Measurements from ENCODE around the gene ACSM2B. TPM values are rescaled to one million over a fixed set of nuclear protein-coding genes. Genes with fewer than 3 reads are reported as not detected.
A peak's percentile ranks its signal among the peaks of the same experiment; 100 is the strongest.
"Not testable (repeated sequence)": the region's sequence is repeated elsewhere in the genome, so short reads cannot be mapped to it uniquely, and the experiment has no call there.

Gene ACSM2B
- total and polyA plus RNA-seq, 7 donors, result 0.03 to 0.14 TPM; not detected in 5

DNA sequence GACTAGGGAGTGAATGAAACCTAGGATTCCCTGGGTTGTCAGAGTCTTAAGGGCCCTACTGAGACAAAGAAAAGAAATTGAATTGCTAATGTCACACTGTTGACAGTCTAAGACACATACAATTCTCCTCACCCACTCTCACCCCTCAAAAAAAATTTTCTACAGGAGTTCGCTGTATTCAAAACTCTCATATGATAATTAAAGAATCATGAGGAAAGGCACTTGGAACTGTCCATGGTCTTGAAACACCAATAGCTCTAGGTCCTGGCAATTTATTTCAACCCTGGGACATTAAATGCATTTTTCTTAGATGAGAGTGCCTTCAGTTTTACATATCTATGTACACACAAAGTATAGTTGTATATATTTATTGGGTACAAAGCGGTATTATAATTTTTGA lies 20.5 kb downstream of the ACSM2B start:
- H3K4me3 ChIP-seq; intact Hi-C loops (cut with DNase I); H3K27me3 ChIP-seq; H3K27ac ChIP-seq; H3K9me3 ChIP-seq; DNase-seq; H3K4me1 ChIP-seq; H3K36me3 ChIP-seq: not testable (repeated sequence)
- 40 to 61% methylated on average over 2 of the region's 2 CpGs for WGBS, 2 donors

DNA sequence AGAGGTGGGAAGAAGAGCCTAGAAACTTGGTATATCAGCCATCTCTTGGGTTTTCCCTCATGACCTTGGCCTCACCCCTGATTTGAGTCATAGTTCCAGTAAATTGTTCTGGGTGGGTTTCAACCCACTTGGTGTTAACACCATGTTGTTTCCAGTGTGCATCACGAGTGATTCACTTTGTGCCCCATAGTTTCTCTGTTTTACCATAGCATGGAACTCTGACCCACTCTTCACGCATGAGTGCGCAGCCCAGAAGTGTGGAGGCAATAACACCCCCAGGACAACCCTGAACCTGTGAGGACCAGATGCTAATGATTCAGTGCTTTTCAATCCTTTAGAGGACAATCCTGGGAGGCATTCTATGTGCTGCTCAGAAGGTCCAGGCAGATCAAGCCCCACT lies 21.5 kb downstream of the ACSM2B start:
- H3K27ac ChIP-seq; H3K36me3 ChIP-seq; H3K9me3 ChIP-seq; H3K4me3 ChIP-seq; DNase-seq; H3K4me1 ChIP-seq; H3K27me3 ChIP-seq; intact Hi-C loops (cut with DNase I): not testable (repeated sequence)
- WGBS, 2 donors, result 83 to 84% methylated on average over 3 of the region's 3 CpGs

DNA sequence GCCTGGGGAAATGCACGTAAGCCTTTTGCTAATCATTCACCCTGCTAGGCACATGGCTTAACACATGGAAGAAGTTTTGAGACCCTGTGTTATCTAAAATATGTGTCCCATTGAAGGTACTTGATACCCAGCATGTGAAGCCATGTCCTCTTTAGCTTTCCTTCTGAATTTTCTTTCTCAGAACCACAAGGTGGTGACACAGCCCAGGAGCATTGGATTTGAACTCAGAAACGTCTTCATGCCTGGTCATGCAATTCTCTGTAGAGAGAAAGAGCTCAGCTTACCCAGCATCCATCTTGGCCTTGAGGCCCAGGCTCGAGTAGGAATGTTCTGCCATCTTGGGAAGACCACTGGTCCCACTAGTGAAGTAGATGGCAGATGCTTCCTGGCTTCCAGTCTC lies 22.7 kb downstream of the ACSM2B start:
- H3K27me3 ChIP-seq; DNase-seq; H3K9me3 ChIP-seq; H3K27ac ChIP-seq; intact Hi-C loops (cut with DNase I); H3K4me3 ChIP-seq; H3K4me1 ChIP-seq; H3K36me3 ChIP-seq: not testable (repeated sequence)
- 13 to 42% methylated on average over 3 of the region's 3 CpGs for WGBS, 2 donors
- TF ChIP-seq, protein P1, sequence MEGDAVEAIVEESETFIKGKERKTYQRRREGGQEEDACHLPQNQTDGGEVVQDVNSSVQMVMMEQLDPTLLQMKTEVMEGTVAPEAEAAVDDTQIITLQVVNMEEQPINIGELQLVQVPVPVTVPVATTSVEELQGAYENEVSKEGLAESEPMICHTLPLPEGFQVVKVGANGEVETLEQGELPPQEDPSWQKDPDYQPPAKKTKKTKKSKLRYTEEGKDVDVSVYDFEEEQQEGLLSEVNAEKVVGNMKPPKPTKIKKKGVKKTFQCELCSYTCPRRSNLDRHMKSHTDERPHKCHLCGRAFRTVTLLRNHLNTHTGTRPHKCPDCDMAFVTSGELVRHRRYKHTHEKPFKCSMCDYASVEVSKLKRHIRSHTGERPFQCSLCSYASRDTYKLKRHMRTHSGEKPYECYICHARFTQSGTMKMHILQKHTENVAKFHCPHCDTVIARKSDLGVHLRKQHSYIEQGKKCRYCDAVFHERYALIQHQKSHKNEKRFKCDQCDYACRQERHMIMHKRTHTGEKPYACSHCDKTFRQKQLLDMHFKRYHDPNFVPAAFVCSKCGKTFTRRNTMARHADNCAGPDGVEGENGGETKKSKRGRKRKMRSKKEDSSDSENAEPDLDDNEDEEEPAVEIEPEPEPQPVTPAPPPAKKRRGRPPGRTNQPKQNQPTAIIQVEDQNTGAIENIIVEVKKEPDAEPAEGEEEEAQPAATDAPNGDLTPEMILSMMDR (IDR thresholded peaks at IDR 0.05), result peak in 1 of 4 experiments; percentile 13

DNA sequence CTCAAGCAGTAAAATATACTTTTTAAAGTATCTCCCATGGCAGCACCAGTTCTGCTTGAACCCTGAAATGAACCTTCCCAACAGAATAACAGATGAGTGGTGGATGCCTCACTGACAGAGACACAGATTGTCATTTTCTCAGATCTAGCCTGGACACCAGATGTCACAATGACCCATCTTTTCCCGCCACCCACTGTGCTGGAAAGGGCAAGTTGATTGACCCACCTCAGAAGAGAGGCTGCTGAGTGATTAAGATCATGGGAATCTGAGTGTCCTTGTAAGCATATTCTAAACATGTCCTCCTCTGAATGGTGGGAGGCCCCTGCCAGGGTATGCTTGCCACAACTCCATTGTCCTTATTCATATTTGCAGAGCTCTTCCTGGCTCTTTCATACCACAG lies 29.2 kb downstream of the ACSM2B start:
- DNase-seq, result not testable (repeated sequence)
- 90 to 94% methylated on average over 1 of the region's 1 CpG for WGBS, 2 donors

DNA sequence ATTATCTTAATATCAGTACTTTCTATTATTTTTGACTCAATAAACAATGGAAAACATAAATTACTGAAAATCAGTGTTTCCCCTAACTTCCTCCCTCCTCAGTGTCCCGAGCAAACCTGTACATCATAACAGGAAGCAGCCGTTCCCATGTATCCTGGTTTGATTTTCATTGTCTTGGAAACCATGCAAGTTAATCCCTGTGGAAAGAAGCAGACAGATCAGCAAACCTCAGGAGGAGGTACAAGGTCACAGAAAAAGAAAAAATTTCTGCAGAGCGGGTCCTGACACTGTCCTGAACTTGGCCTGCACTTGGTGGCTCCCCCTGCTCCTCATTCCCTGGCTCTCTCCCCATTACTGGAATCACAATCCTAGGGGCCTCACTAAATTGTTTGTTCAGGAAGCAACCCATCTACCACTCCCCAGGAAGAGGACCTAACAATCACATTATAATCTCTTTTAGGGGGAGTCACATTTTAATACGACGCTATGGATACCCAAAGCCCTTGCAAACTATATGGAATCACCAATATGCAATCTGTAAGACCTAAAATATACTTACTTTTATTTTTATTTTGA lies 29.8 kb downstream of the ACSM2B start:
- intact Hi-C loops (cut with DNase I); H3K36me3 ChIP-seq; DNase-seq; H3K4me1 ChIP-seq; H3K9me3 ChIP-seq; H3K4me3 ChIP-seq; H3K27me3 ChIP-seq; H3K27ac ChIP-seq: not testable (repeated sequence)
- 56 to 70% methylated on average over 5 of the region's 5 CpGs for WGBS, 2 donors

More for the DNA sequence above, 29.2 kb downstream of the ACSM2B start:
- H3K4me3 ChIP-seq; H3K9me3 ChIP-seq; H3K36me3 ChIP-seq; H3K27ac ChIP-seq; H3K4me1 ChIP-seq; H3K27me3 ChIP-seq; intact Hi-C loops (cut with DNase I): not testable (repeated sequence)

DNA sequence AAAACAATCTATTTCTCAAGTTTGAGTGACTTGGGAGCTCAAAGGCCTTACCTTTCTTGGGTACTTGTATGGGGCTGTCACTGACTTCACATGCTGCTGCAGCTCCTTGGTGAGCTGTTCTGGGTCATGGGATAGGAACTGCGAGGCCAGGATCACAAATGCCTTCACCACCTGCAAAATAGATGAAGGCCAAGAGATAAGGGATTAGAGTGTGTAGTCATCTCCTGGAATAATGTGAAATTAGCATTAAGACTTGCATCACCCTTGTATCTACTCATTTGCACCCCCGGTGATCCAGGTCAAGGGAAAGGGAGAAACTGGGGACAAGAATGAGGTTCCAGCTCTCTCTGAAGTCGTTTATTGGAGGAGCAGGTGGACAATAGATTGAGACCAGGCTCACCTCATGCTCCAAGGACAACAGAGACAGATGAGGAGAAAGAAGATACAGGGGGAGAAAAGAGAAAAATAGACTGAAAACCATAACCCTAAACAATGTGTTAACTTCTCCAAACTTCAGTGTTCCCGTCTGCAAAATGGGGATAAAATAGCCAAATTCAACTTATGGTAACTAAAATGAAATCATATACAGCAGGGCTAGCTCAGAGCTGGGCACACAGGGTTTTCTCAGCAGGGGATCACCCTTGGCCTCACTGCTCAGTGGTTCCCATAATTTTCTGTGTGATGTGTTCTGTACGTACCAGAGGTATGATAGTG lies 35.4 kb downstream of the ACSM2B start:
- 58 to 65% methylated on average over 5 of the region's 5 CpGs for WGBS, 2 donors
- intact Hi-C loops (cut with DNase I); H3K27ac ChIP-seq; H3K9me3 ChIP-seq; H3K4me1 ChIP-seq; H3K36me3 ChIP-seq; H3K27me3 ChIP-seq; DNase-seq; H3K4me3 ChIP-seq: not testable (repeated sequence)

DNA sequence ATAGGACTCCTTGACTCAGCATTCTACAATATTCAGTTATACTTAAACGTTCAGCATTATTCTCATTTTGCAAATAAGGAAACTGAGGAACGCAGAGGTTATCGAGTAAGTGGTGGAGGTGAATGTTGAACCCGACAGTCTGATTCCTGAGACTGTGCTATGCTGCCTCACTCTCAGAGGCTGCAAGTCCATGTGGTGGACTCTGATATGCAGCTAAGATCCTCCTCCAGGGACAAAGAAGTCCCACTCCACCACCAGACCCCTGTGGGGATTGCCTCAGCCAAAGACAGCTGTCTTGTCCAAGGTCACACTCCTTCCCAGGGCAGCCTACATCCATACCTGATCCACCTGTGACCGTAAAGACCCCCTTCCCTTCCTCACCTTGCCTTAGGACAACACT lies 37.5 kb downstream of the ACSM2B start:
- Histone ChIP-seq H3K27ac (no peak overlapping the region), H3K9me3 (no peaks in the 10 kb centered on the region), H3K27me3 (no peaks in the 10 kb centered on the region), H3K36me3 (no peaks in the 10 kb centered on the region), H3K4me3 (no peak overlapping the region), H3K4me1 (no peaks in the 10 kb centered on the region)
- no peak for DNase-seq
- 38 to 60% methylated on average over 5 of the region's 5 CpGs for WGBS, 2 donors
- TF ChIP-seq, protein P1 (IDR thresholded peaks at IDR 0.05), result no peak
- TF ChIP-seq POLR2AphosphoS5 (IDR thresholded peaks at IDR 0.05), result no peak
- TF ChIP-seq EP300 (IDR thresholded peaks at IDR 0.05), result no peak
- no peak for TF ChIP-seq POLR2A (IDR thresholded peaks at IDR 0.05)
- intact Hi-C loops (cut with DNase I), result no loop called here

Data from sigmoid colon (tissue), 7 donors.